GM19463 (cell line): ENCODE results near the gene ADAMTSL1.

Source experiments
- ATAC-seq: cut with Tn5 transposase; IDR thresholded peaks from one replicate; pipeline ENCODE4 v1.9.1; 2021; ENCODE audit warnings: mild to moderate bottlenecking, moderate library complexity; ENCODE audit not compliant: unreplicated experiment

The ADAMTSL1 gene

DNA sequence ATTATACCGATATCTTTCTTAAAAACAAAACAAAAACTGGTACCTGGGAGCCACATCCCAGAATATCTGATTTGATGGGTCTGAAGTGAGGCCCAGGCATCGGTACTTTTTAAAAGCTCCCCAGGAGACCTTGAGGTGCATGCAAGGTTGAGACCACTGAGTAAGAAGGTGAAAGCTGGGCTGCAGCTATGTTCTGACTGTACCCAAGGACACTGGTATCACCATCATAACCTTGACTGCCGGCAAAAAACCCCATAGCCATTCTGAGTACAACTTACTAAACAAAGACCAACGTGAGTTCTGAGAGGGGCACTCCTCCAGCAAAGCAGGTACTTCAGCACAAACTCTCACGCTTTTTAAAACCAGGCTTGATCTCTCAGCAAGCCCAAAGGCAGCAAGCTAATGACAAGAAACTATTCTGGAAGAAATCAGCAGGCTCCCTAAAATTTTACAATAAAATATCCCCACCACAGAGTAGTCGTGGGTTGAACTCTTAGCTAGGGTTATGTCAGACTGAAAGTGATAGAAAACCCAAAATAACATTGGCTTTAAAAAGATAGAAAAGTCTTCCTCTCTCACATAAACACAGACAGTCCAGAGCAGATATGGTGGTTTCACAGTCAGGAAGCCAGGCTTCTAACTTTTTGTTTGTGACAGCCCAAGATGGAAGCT, 295.1 kb downstream of the ADAMTSL1 start:
- peak; percentile 87 for ATAC-seq

DNA sequence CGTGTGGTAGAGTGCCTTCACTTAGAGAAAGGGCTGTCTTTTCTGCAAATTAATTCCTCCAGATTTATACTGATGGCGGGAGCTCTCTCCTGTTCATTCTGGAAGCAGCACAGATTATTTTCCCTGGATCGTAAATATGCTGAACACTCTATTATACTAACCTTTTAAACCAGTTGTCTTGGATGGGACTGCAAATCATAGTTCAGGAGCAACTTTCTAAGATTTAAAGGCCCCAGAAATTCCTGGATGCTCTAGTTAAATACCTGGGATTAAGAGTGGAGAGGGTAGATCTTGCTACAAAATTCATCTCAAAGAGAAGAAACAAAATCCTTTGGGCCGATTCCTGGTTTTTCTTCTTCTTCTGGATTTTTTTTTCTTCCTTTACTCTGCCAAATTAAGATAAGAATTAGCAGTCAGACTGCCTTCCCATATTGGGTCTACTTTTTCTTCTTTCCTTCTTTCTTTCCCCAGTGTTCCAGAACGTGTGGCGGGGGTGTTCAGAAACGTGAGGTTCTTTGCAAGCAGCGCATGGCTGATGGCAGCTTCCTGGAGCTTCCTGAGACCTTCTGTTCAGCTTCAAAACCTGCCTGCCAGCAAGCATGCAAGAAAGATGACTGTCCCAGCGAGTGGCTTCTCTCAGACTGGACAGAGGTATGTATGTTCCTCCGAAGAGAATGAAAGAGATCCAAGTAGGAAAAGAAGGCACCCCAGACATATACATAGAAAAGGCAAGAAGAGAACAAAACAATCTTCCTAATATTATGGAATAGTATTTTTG, 296.4 kb downstream of the ADAMTSL1 start:
- no peak for ATAC-seq

DNA sequence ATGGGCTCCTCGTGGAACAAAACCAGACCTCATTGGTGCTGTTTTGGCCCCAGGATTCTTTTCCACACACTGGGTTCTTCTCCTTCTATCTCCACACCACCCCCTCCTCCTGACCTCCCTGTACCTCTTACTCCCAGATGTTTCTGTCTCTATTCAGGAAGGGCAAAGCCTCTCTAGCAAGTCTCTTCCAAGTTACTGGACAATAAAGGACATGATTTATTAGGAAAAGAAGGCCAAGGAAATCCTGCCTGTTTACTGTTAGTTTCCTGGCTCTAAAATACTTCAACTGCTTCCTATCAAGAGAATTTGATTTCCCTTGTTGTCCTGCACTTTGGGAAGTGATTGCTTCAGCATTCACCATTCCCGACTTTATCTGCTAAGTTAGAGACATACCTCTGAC, 297.1 kb downstream of the ADAMTSL1 start:
- no peak for ATAC-seq

DNA sequence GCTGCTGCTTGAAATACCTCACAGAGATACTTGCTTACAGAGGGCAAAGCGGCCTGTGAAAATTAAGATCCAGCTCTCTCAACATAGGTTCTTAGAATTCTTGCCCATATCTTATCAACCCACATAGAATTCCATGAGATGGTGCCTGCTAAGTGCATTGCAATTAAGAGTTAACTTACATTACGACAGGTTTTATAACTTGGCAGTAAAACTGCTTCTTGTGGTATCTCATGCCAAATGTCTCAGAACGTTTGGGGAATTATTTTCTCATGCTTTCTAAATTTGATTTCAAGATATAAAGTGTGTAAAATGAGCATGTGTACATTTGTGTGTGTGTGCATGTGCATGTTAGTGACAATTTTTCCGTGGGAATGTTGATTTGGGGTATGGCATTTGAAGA, 297.8 kb downstream of the ADAMTSL1 start:
- ATAC-seq: no peak

DNA sequence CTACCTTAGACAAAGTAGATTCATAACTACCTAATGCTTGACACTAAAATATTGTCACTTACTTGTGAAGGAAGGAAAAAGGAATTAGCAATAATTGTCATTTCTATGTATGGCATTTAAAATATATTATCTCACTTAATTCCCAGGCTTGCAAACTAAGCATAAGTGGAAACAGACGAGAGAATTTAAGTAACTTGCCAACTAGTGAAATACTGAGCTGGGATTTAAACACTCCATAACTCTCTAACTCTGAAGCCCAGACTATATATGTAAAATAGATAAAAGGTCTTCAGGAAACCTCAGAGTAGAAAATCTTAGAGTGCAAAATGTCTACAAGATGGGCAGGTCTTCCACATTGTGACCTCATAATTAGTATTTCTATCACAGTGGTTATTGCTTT, 301.3 kb downstream of the ADAMTSL1 start:
- ATAC-seq: no peak

DNA sequence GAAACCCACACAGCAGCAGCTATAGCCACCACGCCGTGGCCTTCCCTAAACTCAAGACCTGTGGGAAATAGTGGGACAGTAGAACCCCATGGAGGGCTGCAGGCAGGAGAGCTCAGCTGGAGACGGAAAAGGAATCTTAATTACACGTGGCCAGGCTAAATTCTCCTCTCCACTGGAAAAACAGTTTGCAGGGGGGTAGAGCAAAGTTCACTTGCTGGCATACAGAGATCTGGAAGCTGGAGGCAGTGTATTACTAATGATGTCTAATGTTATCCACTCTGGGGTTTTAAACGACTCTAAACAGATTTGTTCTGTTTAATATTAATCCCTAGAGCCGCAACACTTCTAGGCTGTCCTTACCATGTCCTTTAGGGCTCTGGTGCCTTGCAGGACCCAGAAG, 302.0 kb downstream of the ADAMTSL1 start:
- ATAC-seq: no peak

DNA sequence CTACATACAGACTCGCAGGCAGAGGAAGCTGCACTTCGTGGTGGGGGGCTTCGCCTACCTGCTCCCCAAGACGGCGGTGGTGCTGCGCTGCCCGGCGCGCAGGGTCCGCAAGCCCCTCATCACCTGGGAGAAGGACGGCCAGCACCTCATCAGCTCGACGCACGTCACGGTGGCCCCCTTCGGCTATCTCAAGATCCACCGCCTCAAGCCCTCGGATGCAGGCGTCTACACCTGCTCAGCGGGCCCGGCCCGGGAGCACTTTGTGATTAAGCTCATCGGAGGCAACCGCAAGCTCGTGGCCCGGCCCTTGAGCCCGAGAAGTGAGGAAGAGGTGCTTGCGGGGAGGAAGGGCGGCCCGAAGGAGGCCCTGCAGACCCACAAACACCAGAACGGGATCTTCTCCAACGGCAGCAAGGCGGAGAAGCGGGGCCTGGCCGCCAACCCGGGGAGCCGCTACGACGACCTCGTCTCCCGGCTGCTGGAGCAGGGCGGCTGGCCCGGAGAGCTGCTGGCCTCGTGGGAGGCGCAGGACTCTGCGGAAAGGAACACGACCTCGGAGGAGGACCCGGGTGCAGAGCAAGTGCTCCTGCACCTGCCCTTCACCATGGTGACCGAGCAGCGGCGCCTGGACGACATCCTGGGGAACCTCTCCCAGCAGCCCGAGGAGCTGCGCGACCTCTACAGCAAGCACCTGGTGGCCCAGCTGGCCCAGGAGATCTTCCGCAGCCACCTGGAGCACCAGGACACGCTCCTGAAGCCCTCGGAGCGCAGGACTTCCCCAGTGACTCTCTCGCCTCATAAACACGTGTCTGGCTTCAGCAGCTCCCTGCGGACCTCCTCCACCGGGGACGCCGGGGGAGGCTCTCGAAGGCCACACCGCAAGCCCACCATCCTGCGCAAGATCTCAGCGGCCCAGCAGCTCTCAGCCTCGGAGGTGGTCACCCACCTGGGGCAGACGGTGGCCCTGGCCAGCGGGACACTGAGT, 303.2 kb downstream of the ADAMTSL1 start:
- ATAC-seq: no peak

DNA sequence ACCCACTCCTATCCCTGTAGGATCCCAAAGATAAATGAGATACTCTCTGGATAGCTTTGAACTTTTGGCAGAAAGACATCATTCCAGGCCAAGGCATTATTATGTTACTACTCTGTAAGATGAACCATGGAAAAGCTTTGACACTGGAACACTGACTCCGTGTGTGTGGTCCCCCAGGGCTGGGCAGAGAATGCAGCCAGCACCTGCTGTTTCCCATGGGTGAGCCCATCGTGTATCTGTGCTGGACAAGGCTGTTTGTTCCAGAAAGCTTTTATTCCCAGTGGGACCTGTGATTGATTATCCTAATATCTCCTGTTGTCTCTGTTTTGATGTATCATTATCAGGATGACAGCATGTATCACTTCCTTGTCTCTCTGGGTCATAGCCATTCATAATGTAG, 304.2 kb downstream of the ADAMTSL1 start:
- no peak for ATAC-seq

DNA sequence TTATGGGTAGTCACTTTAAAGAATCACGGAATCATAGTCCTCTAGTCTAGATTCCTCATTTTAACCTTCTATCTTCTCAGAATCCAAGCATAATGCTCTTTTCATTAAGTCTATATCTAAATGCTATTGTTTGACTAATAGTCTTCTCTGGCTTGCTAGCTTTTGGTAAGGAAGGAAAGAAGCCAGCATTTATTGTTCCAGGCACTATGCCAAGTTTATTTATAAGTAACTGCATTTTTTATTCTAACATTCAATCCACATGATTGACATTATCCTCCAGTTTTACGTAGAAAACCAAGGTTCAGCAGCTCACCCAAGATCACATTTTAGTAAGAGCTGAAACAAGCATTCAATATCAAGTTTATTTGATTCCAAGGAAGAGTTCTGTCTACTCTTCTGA, 304.9 kb downstream of the ADAMTSL1 start:
- no peak for ATAC-seq

DNA sequence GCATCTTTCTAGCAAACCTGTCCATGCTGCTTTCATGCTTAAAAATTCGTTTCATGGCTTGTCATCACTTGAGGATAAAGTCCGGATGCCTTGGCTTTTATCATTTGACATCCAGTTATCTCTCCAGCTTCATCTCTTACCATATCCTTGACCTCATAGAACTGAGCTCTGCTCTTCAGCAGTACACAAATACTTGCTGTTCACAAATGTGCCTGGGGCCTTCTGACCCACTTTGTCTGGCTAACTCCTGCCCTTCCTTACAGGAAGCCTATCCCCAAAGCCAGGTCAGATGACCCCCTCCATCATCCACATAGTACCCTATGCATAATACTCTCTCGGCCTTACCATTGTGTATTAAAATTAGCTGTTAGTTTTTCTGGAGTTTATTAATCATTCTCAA, 310.0 kb downstream of the ADAMTSL1 start:
- ATAC-seq: no peak

DNA sequence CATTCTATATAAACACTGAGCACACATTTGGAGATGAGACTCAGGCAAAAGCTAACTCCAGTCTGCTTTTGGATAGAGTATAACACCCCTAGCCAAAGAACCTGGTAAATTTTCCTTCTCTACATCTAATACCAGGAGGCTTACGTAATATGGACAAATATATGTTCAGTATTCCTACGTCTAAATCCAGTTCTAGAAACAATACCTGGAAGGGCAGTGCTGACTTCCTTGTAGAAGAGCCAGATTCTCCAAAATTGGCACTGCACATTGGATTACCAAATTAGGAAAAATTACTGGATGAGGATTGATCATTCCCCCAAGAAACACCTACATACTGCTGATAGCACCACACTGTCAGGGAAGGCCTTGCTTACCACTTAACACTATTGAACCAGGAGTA, 311.7 kb downstream of the ADAMTSL1 start:
- ATAC-seq: no peak

DNA sequence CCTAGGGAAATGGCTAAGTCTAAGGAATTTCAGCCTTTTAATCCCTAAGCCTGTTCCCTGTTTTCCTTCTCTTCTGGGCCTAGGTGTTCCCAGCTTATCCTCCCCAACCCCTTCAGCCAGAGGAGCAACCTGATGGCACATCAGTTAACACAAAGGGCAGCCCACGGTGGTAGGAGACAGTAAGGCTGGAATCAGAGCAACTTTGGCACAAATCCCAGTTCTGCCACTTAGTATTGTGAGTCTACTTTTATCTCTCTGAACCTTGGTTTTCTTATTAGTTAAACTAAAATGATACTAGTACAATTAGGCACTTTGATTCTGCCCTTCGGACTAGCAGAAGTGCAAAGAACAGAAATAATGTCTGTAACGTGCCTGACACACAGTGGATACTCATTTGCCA, 312.2 kb downstream of the ADAMTSL1 start:
- ATAC-seq: no peak

DNA sequence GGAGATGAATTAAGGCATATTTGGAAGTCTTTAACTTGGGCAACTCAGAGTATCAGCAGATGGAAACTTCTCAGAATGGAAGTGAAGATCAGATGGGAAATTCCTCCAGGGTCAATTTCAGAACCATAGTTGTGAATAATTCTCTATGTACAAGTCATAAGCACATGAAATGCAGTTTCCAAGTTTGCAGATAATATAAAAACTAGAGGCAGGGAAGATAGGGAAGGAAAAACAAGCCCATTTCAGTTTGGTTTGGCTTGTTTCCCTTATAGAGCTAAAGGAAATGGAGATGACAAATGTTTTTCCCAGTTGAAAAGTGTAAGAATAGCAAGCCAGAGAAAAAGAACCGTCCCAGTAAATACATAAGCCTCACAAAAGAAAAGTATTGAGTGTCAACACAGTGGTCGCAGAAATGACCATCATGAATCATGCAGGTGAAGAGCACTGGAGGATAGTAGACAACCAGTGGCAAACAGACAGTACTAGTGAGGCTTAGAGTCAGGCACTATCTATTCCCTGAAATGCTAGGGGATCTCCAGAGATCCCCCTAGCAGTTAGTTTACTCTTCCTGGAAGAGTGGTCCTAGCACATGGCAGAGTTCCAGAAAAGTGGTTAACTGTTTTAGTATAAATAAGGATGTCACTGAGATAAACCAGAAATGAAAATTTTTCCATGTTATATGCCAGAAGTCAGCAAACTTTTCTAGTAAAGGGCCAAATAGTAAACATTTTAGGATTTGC, 313.1 kb downstream of the ADAMTSL1 start:
- no peak for ATAC-seq

DNA sequence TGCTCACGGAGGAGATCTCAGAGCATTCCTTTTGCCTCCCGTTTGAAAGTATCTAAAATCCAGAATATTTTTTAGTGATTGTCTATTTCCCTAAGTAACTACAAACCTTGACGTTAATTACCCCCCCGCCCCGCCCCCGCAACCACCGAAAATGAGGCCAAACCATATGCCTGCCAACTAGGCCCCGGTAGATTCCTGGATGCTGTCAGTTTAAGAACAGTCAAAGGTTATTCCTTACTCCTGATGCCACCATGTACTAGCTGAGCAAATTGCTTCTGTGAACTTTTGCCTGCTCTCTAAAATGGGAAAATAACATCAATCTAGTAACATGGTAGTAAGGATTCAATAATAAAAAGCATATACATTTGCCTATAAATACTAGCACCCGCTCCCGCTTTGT, 314.3 kb downstream of the ADAMTSL1 start:
- no peak for ATAC-seq

DNA sequence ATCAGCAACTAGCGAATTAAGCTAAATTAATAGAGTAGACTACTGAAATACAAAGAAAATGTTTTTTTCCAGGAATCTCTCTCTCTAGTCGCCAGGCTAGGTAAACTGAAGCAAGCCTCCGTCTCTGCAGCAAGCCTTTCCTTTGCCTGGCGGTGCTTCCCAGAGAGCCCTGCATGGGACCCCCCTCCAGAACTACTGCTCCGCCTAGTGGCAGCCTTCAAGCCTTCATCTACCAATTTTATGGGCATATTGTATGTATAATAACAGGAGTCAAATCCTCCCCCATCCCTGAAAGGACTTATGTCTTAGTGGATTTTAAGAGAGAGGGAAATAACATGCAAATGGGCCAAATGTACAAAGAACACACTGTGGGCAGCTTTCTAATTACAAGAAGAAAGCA, 317.1 kb downstream of the ADAMTSL1 start:
- ATAC-seq: no peak

DNA sequence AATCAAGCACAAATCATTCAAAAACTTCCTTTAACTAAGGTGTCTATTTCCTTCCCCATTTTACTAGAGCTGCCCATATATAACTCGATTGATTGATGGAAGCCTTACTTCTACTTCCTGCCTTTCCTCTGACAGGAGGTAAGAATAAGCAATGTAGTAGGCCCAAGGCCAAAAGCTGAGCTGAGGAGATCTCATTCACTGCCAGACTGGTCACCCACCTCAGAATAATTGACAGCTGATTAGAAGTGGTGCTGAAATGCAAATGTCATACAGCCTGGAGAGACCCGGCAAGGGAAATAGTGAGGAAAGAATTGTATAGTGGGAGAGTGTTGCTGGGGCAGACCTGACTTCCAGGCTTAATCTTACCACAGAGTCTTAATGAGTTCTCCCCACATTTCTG, 319.2 kb downstream of the ADAMTSL1 start:
- ATAC-seq: no peak

DNA sequence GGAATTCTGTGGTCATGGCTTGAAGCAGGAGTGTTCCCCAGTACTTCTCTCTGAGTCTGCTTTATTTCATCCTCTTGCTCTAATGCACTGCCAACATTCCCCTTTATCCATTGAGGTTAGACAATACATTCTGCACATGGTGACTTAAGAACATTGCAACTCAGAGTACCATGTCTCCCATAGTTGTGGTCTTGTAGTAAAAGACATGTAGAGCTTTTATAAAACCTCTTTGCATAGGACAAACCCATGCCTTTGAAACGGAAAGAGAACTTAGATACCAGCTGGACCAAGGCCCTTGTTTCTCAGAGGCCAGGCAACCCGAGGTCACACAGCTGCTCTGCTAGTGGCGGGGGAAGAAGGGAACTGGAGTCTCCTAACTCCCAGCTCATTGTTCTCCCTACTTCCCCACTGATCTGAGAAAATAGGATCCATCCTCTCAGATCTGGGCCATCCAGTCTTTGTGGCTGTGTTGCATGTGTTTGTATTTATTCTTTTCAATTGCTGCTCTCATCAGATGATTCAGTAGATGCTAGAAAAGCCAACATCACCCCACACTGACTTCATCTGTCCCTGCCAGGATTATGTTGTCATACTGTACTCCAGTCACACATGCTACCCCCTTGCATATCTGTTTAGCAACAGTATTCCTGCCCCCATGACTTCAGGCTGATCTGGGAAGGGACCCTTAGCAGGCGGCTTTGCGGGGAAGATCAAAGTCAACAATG, 322.2 kb downstream of the ADAMTSL1 start:
- ATAC-seq: no peak

DNA sequence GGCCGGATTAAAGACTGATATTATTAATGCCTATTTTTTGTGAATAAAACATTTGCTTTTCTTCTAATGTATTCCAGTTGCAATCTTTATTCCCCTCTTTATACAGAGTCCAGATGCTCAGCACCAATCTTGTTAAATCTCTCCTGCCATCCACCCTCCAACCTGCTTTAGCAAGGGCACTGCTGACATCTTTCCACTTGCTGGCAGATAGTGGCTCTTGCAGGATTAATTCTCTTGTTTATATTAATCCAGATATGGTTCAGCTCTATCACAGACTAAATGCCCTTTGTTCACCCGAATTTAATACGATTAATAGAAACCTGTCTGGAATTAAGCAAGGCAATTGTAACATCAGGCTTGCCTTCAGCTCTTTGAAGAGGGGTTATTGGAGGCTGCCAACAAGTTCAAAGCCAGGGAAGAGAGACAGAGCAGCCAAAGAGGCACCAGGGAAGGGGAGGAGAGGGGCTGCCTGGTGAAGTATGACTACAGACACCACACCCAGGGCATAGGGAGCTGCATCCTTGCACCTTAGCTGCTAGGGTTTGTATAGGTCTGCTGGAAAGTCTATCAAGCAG, 322.8 kb downstream of the ADAMTSL1 start:
- ATAC-seq: no peak

DNA sequence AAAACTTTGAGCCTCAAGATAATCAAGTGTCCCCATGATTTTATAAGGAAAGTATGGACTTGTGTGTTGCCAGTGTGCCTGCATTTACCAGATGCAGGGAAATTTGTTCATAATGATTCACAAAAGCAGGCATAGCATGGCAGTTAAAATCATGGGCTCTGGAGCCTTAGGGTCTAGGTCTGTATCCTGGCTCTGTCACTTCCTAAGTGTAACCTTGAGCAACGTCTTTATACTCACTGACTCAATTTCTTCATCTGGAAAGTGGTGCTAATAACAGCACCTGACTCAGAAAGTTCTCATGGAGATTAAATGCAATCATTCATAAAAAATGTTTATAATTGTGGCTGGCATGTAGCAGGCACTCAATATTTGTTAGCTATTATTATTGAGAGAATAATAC, 324.2 kb downstream of the ADAMTSL1 start:
- ATAC-seq: no peak
